HG03342 (cell line): ENCODE data around the gene STK24.

ENCODE experiments used
- ATAC-seq: cut with Tn5 transposase; IDR thresholded peaks from one replicate; pipeline ENCODE4 v1.9.1; 2021; ENCODE audit warnings: mild to moderate bottlenecking, moderate library complexity; ENCODE audit not compliant: unreplicated experiment

STK24 gene

DNA sequence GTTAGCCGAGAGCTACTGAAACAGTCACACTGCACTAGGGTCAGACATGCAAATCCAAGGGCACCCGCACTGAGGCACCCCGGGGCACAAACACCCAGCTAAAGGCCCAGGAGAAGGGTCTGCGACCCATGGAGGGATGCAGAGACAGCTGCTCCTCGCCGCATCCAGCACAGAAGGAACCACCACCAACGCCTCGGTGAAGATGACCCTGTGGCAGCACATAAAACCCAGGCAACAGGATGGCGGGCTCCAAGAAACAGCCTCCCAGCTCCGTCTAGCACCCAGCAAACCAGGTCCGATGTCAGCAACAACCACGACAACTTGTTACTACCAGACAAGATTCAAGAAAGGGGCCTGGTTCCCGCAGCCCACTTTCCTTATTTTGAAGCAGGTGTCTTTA is 82.1 kb downstream of the STK24 start:
- no peak for ATAC-seq

DNA sequence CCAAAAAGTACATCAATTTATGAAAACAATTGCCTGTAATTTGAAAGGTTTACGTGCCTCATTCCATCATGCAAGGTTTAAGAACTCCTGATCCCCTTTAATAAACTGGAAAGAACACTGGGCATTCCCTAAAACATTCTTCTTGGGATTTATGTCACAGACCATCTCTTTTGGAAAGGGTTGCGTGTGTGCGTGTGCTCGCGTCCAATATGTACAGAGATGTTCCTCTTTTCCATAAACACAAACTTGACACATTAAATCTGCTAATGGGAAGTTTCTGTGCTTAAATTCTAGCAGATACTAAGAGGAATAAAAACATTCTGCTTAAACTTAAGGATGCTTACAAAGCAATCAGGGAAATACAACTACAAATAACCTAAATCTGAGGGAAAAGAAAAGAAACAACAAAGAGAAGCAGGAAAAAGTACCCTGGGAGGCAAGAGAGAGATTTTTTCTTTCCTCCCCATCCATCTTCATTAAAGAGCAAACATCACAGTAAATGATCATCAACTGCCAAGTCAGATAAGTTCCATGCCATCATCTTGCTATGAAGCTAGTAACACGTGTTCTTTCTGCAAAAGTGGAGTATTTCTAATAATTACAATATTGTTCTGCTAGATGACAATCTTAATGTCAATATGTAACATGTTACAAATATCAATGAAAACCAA is 83.7 kb downstream of the STK24 start:
- no peak for ATAC-seq

DNA sequence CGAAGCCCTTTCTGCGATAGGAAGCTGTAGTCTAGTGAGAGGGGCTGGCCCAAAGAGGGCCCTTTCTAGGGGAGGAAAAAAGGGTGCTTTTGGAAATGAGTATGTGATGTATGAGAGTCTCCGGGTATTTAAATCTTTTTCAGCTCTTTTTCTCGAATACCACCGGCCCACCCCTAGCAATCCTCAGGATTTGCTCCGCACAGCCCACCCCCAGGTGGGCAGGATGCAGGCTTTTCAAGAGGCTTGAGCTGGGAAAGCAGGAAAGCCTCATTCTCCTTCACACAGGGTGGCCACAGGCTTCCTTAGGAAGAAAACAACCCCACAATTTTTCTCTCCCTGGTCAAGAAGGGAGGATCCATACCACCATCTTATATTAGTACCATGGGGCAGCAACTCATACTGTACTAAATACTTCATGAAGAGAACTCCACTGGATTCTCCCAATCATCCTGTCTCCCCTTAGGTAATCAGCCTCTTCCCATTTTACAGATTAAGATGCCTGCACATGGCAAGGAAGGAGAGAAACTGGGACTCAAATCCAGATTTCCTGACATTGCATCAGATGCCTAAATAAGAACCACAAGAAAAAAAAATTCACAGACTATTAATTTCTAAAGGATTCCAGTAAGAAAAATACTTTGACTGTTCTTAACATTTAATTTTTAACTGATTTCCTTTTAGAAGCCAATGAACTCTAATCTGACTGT is 84.4 kb downstream of the STK24 start:
- ATAC-seq: no peak

DNA sequence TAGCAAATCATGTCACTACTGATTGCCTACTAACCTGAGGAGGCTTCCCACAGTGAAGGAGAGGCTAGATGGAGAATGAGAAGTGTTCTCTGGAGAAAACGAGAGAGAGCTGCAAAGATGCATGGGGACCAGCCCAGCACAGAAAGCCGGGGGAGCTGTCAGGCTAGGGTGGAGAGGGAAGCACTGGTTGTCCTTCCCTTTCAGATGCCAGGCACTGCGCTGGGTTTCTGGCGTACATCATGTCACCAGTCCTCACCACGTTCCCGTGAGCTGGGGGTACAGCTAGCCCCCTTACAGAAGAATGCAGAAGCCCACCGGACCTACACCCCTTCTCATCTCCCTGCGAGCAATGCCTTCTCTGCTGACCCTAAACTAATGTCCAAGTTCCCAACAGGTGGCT is 86.0 kb downstream of the STK24 start:
- no peak for ATAC-seq

DNA sequence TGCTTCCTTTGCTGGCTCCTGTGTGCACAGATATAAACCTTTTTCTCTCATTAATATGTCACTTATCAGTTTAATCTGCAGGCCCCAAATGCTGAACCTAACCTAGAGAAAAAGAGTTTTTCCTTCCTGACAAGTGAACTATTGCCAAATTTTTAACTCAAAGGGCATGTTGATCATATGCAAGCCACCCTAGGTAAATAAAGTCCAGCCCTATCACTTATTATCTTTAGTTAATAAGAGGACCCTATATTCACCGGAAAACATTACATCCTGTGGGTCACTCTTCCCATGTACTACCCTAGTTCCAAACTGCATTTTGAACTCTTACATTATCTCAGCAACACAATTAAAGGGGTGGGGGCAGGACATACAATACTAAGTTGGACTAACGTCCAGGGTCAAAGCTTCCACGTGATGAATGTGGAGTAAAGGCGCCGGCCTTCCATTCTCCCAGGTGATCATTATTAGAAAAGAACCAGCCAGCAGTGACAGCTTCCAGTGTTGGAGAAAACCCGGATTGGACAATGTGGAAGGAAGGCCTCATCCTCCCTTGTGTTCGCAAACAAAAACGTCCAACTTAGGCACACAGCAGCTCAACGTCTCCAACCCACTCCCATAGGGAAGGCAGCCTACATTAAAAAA is 86.6 kb downstream of the STK24 start:
- ATAC-seq: no peak

DNA sequence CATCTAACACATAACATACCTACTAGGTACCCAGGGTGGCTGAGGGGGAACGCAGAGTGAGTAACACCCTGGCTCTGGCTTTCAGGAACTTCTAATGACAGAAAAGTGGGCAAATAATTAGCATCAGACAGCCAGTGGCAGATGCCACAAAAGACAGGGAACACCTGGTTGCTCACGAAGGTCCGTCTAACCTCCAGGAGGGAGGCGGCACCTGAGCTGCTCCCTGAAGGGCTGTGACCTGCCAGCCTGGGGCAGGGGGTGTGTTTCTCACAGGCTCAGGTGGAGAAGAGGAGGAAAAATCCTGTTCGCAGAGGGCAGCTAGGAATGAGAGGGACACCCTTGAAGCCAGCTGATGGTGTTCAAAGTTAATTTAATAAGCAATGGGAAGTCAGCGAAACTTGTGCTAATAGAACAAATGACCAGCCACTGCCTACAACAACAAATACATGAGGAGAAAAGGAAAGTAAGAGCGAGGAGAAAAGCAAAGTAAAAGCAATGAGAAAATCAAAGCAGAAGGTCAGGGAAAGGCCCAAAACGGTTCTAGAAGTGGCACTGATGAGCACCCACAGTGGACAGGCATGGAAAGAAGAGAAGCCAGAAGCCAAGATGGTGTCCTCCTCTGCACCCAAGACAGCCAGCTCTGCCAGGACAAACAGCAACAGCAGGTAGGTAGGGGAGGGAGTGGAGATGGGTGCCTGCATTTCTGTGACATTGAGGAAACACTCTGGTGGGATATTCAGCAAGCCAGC is 87.3 kb downstream of the STK24 start:
- ATAC-seq: no peak

DNA sequence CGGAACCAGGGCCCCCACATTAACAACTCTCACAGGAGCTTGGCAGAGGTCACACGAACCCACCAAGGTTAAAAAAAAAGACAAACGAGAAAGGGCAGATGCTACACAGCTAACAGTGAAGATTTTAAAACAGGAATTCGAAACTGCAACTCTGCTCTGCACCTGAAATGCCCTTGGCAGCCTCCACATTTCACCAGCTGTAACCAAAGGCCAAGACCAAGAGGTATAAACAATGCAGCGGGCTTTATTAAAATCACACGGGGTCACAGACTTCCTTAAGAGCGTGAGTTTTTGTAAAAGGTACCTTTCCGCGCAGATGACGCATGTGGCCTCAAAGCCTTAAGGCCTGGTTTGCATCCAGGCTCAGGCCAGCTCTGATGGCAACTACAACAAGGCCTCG is 88.2 kb downstream of the STK24 start:
- ATAC-seq: peak; percentile 47

DNA sequence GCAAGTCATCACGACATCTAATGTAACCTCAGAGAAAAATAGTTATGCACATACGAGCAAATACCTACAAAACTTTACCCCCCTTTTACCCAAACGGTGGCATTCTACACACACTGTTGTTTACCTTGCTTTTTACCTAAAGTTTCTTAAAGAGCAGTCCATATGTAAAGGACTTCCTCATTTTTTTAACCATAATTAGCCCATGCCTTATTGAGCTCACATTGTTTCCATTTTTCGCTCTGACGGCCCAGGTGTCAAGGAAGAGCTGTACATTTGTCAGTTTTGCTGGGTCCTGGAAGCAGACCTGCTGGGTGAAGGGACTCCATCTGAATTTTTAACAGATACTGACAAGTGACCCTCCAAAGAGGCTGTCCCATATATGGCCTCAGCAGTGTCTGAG is 89.4 kb downstream of the STK24 start:
- no peak for ATAC-seq

DNA sequence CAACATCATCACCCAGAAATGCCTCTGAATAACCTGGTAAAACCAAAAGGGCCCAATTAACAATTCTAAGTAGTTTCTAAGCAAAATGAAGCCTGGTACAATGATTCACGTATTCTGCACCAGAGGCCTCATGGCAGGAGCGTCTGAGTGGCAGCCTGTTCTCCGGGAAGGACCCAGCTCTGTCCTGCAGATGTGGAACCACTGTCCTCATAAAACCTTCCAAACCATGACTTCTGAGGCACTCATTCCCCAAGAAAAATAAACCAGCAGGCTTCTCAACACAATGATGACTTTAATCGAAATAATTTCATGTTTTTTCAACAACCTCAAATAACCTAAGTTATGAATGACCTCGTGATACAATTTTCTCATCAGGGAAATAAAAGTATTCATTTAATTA is 89.9 kb downstream of the STK24 start:
- ATAC-seq: no peak

DNA sequence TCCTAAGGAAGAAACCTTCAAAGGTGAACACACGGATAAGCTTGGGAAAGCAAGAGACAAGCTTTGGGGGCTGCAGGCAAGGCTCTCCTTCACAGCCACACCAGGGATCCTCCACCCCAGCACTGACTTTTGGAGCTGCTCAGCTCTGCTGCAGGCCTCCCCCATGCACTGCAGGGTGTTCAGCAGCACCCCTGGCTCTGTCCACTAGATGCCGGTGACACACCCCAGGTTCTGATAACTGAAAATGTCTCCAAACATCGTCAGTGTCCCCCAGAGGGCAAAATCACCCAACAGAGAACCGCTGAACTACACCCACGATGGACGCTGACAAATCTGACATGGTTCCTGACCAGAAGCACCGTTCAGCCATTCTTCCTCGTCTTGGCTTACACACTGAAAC is 90.5 kb downstream of the STK24 start:
- no peak for ATAC-seq

DNA sequence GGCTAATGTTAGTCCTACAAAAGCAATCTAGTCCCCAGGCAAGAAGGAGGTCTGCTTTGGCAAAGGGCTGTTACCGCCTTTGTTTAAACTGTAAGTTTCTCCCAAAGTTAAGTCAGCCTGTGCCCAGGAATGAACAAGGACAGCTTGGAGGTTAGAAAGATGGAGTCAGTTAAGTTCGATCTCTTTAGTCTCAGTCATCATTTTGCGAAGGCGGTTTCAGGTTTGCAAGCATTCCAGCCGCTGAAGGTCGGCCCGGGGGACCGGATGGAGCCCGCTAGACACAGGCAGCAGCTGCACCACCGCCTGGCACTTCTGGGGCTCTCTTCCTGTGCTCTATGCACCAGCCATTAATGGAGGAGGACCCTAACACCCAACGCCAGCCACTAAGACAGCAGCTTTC is 91.3 kb downstream of the STK24 start:
- ATAC-seq: no peak

DNA sequence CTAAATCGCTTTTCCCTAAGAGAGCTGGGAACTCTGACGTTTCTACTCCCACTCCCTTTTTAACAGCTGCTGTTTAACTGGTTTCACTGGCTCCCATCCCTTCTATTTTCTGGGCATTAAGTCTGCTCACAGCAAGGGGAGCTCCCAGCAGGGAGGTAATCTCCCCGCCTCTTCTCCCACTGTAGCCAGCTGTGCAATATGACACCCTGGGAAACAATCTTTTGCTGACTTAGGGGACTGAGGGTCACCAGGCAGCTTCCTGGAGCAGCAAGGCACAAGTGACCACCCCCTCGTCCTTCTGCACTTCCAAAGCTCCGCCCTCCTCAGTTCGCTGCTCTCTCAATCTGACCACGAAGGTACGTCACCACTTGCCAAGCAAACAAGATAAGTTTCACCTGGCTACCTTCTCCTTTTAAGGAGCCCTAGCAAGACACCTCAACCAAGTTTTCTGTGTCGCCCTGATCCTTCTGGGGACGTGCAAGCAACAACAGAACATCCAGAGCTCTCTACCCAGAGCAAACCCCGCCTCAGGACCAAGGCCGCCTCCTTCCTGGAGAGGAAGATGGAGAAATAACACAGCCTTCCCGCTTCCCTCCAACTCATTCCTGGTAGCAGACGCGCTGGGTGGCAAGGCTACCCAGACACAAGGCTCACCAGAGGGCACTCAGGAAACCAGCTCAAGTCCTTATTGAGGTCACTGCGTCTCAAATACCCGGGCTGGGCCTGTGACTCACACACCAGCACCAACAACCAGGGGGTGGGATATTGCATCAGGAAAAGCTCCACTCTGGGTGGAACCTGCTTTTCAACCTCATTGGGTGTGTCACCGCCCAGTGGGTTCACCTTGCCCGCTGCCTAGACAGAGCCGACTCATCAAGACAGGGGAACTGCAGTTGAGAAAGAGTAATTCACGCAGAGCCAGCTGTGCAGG is 92.4 kb downstream of the STK24 start:
- peak; percentile 42 for ATAC-seq

DNA sequence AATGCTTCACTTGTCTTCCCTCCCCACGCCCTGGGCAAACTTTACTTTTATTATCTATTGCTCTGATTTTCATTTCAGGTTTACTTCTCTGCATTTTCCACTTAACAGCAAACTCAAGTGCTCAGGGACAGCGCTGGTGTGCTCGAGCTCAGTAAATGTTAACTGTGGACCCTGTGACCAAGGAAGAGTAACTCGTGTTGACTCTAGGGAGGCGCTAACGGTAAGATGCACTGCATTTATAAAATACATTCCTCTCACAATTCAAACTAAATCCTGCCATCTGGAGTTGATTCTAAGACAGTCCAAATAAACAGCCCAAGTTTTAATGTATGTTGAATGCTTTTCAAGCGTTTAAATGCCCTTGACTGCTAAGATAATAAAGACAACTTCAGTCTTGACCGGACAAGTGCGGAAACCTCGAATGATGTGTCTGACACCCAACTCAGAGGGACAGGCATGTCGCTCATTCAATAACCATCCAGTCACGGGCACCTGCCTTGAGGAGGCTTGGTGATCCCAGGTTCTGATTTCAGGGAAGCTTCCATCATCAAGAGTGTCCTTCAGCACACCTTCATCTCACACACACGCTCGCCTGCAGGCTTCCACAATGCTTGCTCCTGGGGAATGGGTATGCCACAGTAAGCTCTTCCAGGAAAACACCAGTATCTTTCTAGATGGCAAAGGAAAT is 93.2 kb downstream of the STK24 start:
- ATAC-seq: no peak

DNA sequence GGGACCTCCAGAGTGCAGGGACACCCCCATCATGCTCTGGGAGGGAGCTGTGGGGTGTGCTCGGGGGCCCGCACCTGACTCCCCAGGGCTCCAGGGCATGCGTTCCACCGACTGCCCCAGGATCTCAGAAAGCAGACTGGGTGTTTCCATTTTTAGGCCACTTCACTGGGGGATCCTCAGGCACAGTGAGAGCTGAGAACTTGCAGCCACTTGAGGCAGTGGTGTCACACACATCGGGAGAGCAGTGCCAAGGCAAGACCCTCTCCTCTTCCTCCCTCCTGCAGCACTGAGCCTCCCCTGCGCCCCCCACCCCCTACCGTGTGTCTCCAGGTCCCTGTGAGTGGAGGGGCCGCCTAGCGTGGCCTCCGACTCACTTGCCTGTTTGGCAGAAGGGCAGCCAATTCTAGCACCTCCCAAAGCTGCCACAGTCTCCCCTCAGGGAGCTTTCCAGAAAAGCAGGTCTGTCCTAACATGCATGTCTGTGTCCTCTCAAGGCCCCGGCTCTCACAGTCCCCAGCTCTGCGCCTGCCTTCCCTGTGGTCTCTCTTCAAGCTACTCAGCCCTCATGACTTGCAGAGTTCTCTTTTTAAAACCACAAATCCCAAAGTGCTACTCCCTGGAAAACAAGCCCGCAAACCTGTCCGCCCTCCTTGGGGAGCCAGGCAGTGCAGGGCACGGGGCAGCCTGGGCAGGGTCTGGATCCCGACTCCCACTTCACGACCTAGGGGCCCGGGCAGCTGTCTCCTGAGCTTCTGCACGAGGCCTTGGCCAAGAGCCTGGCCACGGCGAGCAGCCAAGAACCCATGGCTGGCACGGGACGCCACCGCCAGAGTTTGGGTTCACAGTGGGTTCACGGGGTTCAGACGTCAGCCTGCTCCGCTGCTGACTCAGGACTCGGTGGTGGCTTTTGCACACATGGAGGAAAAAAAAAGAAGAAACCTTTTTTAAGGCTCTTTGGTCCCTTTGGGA is 94.1 kb downstream of the STK24 start:
- ATAC-seq: no peak

DNA sequence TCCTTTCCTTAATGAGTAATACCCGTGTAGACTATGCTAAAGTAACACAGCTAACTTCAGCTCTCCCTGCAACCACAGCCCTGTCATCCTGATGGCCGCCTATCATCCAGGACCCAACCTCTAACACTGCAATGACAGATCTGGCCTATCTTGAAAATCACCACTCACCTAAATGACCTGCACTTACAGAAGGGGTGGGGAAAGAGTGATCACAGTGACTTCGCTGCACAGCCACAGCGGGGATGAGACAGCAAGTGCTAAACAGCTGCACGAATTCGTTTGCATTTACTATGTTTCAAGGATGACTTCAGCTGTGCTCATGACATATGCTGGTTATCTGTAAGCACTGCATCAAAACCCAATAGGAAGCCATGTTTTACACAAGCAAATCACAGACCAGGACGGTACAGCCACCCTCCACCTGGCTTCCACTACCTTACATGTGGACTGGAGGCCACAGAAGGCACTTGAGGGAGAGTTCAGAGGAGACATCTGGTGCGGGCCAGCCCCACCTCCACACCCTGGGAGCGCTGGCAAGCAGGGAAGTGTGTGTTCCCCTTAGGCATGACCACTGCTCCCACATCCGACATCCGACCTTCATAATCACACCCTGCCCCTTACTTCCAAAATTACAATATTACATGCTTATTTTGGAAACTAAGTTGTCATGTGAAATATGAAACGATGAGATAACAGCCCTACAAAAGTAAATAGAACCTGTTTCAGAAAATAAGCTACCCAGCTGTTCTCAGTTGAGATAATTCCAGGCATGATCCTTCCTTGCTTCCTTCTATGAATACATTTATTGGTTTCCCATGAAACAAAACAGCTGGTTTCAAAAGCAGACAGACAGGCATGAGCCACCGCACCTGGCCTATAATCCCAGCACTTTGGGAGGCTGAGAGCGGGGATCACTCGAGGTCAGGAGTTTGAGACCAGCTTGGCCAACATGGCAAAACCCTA is 95.7 kb downstream of the STK24 start:
- ATAC-seq: peak; percentile 28

DNA sequence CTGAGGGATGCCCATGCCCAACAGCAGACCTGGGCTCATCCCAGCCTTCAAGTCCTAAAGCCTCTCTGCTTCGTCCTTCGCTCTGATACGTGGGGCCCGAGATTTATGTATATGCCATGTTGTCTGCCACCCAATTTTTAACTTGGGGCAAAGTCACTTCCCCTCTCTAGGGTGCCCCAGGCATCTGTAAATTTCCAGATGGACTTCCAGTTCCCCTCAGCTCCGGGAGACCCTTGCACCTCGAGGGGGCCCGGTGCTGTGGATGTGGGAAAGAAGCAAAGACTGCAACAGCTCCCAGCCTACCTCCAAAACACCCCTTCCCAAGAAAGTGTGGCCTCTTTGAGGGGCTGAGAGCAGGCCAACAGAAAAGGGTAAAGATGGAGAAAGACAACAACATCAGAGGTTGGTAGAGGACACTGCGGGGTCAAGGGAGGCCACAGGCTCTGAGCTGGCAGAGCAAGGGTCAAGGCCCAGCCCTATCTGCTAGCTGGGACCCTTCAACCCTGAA is 97.4 kb downstream of the STK24 start:
- no peak for ATAC-seq
